Ishikawa (cell line): ENCODE results near the gene TGIF2.

Source experiments
- CEBPB ChIP-seq: IDR thresholded peaks from 2 replicates; pipeline ENCODE4 v1.6.1; 2012
- CREB1 ChIP-seq: IDR thresholded peaks from 2 replicates; pipeline ENCODE4 v1.6.1; 2012; ENCODE audit warnings: low read depth
- EGR1 ChIP-seq: IDR thresholded peaks from 2 replicates; pipeline ENCODE4 v1.6.1; 2012
- EP300 ChIP-seq: IDR thresholded peaks from 2 replicates; pipeline ENCODE4 v1.6.1; 2012; ENCODE audit warnings: borderline replicate concordance
- FOXM1 ChIP-seq: IDR thresholded peaks from 2 replicates; pipeline ENCODE4 v1.6.1; 2012; ENCODE audit warnings: low read depth, borderline replicate concordance
- NFIC ChIP-seq: IDR thresholded peaks from 2 replicates; pipeline ENCODE4 v1.6.1; 2012
- RAD21 ChIP-seq: IDR thresholded peaks from 2 replicates; pipeline ENCODE4 v1.6.1; 2012; ENCODE audit warnings: low read depth
- TAF1 ChIP-seq: IDR thresholded peaks from 2 replicates; pipeline ENCODE4 v1.6.1; 2012; ENCODE audit warnings: low read depth, mild to moderate bottlenecking
- TCF12 ChIP-seq: IDR thresholded peaks from 2 replicates; pipeline ENCODE4 v1.6.1; 2012; ENCODE audit warnings: low read depth
- TEAD4 ChIP-seq: IDR thresholded peaks from 2 replicates; pipeline ENCODE4 v1.6.1; 2012
- YY1 ChIP-seq: IDR thresholded peaks from 2 replicates; pipeline ENCODE4 v1.6.1; 2012; ENCODE audit warnings: low read depth
- ZBTB7A ChIP-seq: IDR thresholded peaks from 2 replicates; pipeline ENCODE4 v1.6.1; 2012; ENCODE audit warnings: low read depth
- TF ChIP-seq, protein P1 (sequence below): IDR thresholded peaks from 2 replicates; pipeline ENCODE4 v1.6.1; 2012
- TF ChIP-seq, protein P2 (sequence below): IDR thresholded peaks from 2 replicates; pipeline ENCODE4 v1.6.1; 2012
- TF ChIP-seq, protein P3 (sequence below): IDR thresholded peaks from 2 replicates; pipeline ENCODE4 v1.6.1; 2012; ENCODE audit warnings: low read depth, mild to moderate bottlenecking

The TGIF2 gene

DNA sequence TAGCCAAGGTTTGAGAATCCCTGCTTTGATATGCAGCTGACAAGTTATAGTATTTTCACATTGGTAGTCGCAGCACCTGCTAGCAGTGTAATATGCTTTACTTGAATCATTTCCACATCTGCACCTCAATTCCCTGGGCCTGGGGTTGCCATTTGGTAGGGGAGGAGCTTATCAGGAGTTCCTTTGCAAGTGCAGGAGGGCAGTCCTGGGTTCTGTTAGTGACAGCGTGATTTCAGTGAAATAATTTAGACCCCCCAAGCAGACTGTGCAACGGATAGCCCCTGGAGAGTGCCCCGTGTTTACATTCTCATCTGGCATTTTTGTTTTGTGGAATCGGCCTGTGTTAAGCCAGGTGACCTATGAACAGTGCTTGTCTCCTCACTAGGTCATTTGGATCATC is 38.2 kb downstream of the TGIF2 start:
- TF ChIP-seq RAD21 (no peak), NFIC (no peak), TCF12 (no peak), CEBPB (no peak), FOXM1 (no peak), YY1 (no peak), CREB1 (no peak), ZBTB7A (no peak), EP300 (no peak), TAF1 (no peak), TEAD4 (no peak), EGR1 (no peak)
- TF ChIP-seq, protein P1, sequence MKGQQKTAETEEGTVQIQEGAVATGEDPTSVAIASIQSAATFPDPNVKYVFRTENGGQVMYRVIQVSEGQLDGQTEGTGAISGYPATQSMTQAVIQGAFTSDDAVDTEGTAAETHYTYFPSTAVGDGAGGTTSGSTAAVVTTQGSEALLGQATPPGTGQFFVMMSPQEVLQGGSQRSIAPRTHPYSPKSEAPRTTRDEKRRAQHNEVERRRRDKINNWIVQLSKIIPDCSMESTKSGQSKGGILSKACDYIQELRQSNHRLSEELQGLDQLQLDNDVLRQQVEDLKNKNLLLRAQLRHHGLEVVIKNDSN, result no peak
- TF ChIP-seq, protein P2, sequence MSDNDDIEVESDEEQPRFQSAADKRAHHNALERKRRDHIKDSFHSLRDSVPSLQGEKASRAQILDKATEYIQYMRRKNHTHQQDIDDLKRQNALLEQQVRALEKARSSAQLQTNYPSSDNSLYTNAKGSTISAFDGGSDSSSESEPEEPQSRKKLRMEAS, result no peak
- TF ChIP-seq, protein P3, sequence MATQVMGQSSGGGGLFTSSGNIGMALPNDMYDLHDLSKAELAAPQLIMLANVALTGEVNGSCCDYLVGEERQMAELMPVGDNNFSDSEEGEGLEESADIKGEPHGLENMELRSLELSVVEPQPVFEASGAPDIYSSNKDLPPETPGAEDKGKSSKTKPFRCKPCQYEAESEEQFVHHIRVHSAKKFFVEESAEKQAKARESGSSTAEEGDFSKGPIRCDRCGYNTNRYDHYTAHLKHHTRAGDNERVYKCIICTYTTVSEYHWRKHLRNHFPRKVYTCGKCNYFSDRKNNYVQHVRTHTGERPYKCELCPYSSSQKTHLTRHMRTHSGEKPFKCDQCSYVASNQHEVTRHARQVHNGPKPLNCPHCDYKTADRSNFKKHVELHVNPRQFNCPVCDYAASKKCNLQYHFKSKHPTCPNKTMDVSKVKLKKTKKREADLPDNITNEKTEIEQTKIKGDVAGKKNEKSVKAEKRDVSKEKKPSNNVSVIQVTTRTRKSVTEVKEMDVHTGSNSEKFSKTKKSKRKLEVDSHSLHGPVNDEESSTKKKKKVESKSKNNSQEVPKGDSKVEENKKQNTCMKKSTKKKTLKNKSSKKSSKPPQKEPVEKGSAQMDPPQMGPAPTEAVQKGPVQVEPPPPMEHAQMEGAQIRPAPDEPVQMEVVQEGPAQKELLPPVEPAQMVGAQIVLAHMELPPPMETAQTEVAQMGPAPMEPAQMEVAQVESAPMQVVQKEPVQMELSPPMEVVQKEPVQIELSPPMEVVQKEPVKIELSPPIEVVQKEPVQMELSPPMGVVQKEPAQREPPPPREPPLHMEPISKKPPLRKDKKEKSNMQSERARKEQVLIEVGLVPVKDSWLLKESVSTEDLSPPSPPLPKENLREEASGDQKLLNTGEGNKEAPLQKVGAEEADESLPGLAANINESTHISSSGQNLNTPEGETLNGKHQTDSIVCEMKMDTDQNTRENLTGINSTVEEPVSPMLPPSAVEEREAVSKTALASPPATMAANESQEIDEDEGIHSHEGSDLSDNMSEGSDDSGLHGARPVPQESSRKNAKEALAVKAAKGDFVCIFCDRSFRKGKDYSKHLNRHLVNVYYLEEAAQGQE, result no peak

DNA sequence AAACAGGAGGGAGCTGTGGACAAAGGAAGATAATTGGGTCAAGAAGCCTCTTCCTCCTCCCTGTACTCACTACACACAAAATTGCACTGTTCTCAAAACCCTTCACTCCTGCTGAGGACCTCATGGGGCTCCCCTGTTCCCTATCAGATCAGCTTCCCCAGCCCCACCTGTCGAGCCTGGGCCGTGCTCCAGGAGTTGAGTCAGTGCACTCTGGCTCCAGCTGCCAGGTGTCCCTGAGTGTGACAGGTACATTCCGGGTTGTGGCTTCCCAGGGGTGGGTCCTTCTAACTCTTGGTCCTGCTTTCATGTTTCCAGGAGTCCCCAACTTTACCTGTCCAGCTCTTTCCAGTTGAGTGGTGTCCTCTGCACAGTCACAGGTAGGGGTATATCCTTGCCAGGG is 40.6 kb downstream of the TGIF2 start:
- TF ChIP-seq CEBPB (no peak), EGR1 (no peak), ZBTB7A (no peak), TEAD4 (no peak; the same call in 1 of the 2 replicates), NFIC (peak; percentile 62; the same call in 1 of the 2 replicates), YY1 (no peak), TAF1 (no peak)

DNA sequence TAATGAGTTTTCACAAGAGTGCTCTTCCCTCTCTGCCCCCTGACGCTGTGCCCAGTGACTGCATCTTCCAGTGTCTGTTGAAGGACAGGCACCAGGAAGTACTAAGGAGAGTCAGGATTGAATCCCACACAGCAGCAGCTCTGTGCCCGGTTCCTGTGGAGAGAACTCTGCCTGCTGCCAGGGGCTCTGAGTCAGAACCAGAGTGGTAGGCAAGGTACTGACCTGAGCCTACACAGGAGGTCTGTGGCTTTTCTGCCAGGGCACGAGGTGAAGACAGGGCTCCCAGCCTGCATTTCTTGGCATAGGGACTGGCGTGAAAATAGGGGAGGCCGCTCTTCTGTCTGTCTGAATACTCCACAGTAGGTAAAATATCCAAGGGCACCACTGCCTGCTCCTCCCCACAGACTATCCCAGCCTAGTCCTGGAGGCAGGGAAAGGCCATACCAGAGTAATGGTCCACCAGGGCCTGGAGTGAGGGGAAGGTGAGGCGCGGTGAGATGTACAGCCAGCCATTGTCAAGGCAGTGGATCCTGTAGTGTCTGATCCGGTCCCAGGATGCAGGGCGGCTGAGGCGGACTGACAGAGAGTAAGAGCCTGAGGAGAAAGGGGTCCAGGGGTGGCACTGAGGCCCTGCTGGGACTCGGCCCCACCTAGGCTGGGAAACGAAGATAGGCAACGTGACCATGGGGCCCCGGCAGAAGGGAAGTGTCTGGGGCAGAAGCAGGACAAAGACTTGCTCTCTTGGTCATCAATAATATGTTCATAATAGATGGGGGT is 41.6 kb downstream of the TGIF2 start:
- TF ChIP-seq, protein P3, result no peak
- TF ChIP-seq YY1, result no peak
- TF ChIP-seq TAF1, result no peak
- TF ChIP-seq NFIC, result no peak
- TF ChIP-seq FOXM1, result no peak
- TF ChIP-seq TEAD4, result no peak
- TF ChIP-seq, protein P2, result no peak
- TF ChIP-seq TCF12, result no peak

DNA sequence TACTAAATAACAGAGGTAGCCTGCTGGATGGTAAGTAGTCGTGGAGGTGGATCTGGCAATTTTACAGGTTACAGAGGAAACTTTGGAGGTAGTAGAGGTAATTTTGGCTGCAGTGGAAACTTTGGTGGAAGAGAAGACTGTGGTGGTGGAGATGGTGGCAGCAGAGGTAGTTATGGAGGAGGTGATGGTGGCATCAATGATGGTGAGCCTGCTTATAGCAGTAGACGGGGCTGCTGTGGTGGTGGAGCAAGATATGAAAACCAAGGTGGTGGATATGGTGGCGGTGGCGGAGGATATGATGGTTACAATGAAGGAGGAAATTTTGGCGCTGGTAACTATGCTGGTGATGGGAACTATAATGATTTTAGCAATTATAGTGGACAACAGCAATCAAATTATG is 47.5 kb downstream of the TGIF2 start:
- no peak for TF ChIP-seq ZBTB7A
- no peak for TF ChIP-seq FOXM1
- TF ChIP-seq YY1, result no peak
- TF ChIP-seq TEAD4, result no peak
- TF ChIP-seq, protein P3, result no peak
- no peak for TF ChIP-seq TAF1
- no peak for TF ChIP-seq CREB1
- no peak for TF ChIP-seq EP300
- TF ChIP-seq TCF12, result no peak

DNA sequence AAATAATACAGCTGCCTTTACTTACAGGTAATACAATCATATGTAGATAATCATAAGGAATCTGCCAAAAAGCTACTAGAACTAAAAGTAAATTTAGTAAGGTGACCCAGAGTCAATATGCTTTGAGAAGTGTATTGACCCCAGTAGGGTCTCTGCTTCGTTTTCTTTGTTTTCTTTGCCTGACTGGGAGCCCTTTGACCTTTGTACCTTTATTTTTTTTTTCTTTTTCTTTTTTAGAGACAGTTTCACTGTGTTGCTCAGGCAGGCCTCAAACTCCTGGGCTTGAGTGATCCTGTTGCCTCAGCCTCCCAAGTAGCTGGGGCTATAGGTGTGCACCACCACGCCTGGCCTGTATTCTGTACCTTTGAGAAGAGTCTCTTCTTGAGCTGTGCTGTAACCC is 50.0 kb downstream of the TGIF2 start:
- TF ChIP-seq RAD21 (no peak), FOXM1 (no peak), EP300 (no peak), TCF12 (no peak), EGR1 (no peak), TEAD4 (no peak), YY1 (no peak), TAF1 (no peak), NFIC (no peak), CREB1 (no peak), CEBPB (no peak)
- TF ChIP-seq, protein P3, result no peak
- TF ChIP-seq, protein P2, result no peak
- TF ChIP-seq, protein P1, result no peak
